Measurements from ENCODE around the gene MDFI.

DNA sequence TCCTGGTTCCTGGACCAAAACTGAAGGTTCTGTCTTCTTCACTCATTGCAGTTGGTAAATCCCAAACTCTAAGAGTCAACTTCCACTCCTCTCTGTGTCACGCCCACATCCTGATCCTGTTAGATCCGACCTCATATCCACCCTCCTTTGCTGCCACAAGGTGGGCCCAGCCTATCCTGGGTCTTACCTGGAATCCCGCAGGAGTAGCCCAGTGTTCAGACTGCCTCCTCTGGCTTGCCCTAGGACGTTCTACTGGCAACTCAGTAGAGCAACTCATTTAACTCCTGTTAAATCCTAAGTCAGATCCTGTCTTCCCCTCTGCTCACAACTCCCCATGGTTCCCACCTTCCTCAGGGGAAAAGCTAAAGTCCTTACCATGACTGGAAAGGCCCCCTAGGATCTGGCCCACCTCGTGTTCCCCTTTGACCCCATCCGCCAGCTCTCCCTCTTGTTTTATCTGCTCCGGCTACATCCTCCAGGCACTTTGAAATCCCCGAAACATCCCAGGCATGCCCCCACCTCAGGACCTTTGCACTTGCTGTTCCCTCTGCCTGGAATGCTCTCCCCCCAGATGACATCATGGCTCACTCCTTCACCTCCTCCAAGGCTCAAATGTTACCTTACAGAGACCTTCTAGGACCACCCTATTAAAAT, 53.3 kb downstream of the MDFI start:
- TF ChIP-seq POLR2A (IDR thresholded peaks at IDR 0.05), result no peak
- TF ChIP-seq, protein P1, sequence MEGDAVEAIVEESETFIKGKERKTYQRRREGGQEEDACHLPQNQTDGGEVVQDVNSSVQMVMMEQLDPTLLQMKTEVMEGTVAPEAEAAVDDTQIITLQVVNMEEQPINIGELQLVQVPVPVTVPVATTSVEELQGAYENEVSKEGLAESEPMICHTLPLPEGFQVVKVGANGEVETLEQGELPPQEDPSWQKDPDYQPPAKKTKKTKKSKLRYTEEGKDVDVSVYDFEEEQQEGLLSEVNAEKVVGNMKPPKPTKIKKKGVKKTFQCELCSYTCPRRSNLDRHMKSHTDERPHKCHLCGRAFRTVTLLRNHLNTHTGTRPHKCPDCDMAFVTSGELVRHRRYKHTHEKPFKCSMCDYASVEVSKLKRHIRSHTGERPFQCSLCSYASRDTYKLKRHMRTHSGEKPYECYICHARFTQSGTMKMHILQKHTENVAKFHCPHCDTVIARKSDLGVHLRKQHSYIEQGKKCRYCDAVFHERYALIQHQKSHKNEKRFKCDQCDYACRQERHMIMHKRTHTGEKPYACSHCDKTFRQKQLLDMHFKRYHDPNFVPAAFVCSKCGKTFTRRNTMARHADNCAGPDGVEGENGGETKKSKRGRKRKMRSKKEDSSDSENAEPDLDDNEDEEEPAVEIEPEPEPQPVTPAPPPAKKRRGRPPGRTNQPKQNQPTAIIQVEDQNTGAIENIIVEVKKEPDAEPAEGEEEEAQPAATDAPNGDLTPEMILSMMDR (IDR thresholded peaks at IDR 0.05), result no peak

All from uterus (tissue), 2 donors.